CD4-positive, alpha-beta T cell (primary cell): ENCODE data around the gene PRDM16. TPM values are rescaled to one million over a fixed set of nuclear protein-coding genes. Genes with fewer than 3 reads are reported as not detected.

Experiments
- ATAC-seq: fragments of 200-7000 bp; cut with Tn5 transposase; one replicate; pipeline ENCODE4 v1.10.0; 2022; ENCODE audit warnings: mild to moderate bottlenecking; ENCODE audit not compliant: poor library complexity
- CTCF ChIA-PET: fragments of 350-600 bp; sonication (Branson Sonifier 250); formaldehyde crosslinking; loops from one replicate; lab custom pipeline; 2021; ENCODE audit warnings: antibody characterized with exemption, inconsistent platforms; lab: Charles Lee
- POLR2A ChIA-PET: fragments of 350-600 bp; sonication (Branson Sonifier 250); formaldehyde crosslinking; loops from one replicate; lab custom pipeline; 2021; ENCODE audit warnings: antibody characterized with exemption, inconsistent platforms; lab: Charles Lee
- DNase-seq, 14 experiments: peaks; one replicate each; pipeline ENCODE4 v3.0.0-alpha.2; 2013 to 2020; ENCODE audit warnings: mixed read lengths in 2 of 14
- H3K27ac ChIP-seq, 2 donors: one replicate each; pipeline versions ENCODE4 v1.5.1 to v1.7.0; 2013; ENCODE audit warnings: low read length in 2 of 2, low read depth in 1 of 2, mild to moderate bottlenecking in 1 of 2
- H3K27me3 ChIP-seq, 2 experiments: 1 replicate in 1 of 2; 2 replicates in 1 of 2; pipeline versions ENCODE4 v1.6.1 to v1.7.0; 2013; ENCODE audit warnings: low read length in 2 of 2, control low read depth in 1 of 2, mild to moderate bottlenecking in 1 of 2, moderate library complexity in 1 of 2; ENCODE audit not compliant: insufficient read depth in 2 of 2, control insufficient read depth in 1 of 2
- H3K36me3 ChIP-seq: one replicate; pipeline ENCODE4 v1.6.1; 2013; ENCODE audit warnings: low read length, control low read depth; ENCODE audit not compliant: insufficient read depth
- H3K4me1 ChIP-seq: one replicate; pipeline ENCODE4 v1.6.1; 2013; ENCODE audit warnings: low read length, control low read depth; ENCODE audit not compliant: insufficient read depth
- H3K4me3 ChIP-seq: one replicate; pipeline ENCODE4 v1.5.1; 2013; ENCODE audit warnings: mild to moderate bottlenecking, low read length, moderate library complexity
- H3K9me3 ChIP-seq, 2 experiments: 1 replicate in 1 of 2; 2 replicates in 1 of 2; pipeline versions ENCODE4 v1.6.1 to v1.7.0; 2013; ENCODE audit warnings: low read length in 2 of 2, mild to moderate bottlenecking in 2 of 2, control low read depth in 1 of 2, moderate library complexity in 1 of 2; ENCODE audit not compliant: control insufficient read depth in 1 of 2, insufficient read depth in 1 of 2
- H3K27ac Mint-ChIP-seq: one replicate; pipeline ENCODE4 v1.8.0; 2020; ENCODE audit warnings: mixed read lengths
- H3K27me3 Mint-ChIP-seq: one replicate; pipeline ENCODE4 v1.8.0; 2021; ENCODE audit warnings: mixed read lengths
- H3K36me3 Mint-ChIP-seq: one replicate; pipeline ENCODE4 v1.8.0; 2021; ENCODE audit warnings: low read depth, mixed read lengths
- H3K4me1 Mint-ChIP-seq: one replicate; pipeline ENCODE4 v1.8.0; 2021; ENCODE audit warnings: low read depth, mixed read lengths
- H3K4me3 Mint-ChIP-seq: one replicate; pipeline ENCODE4 v1.8.0; 2020; ENCODE audit warnings: mild to moderate bottlenecking, mixed read lengths
- H3K9me3 Mint-ChIP-seq: one replicate; pipeline ENCODE4 v1.8.0; 2020; ENCODE audit warnings: mixed read lengths
- CTCF ChIP-seq: fragments of 200-600 bp; IDR thresholded peaks from one replicate; pipeline ENCODE4 v1.8.0; 2022; ENCODE audit warnings: antibody characterized with exemption, mild to moderate bottlenecking
- intact Hi-C, 2 experiments: fragments of 100-400 bp; cut with DNase I in 1 of 2; cut with micrococcal nuclease in 1 of 2; formaldehyde crosslinking; loops; one replicate each; pipeline versions ENCODE4 v1.15.1 to v1.9.0; 2023 to 2025; cut with DNase I, micrococcal nuclease
- total RNA-seq, 174 experiments: library from RNA in 2 of 174; stranded (reverse) in 2 of 174; gene quantifications; one replicate each; pipeline ENCODE4 v1.2.3 and lab custom pipeline; 2021 to 2026

Gene PRDM16
- total RNA-seq, 2 experiments from 2014 or later: not detected

- CTCF ChIA-PET: no interaction called here
- Mint-ChIP-seq H3K27ac (no peak overlapping the region), H3K4me1 (no peaks in the 10 kb centered on the region), H3K4me3 (no peak overlapping the region), H3K9me3 (no peaks in the 10 kb centered on the region), H3K27me3 (no peaks in the 10 kb centered on the region), H3K36me3 (no peaks in the 10 kb centered on the region)
- H3K27ac ChIP-seq: no peak overlapping the region
- intact Hi-C loops: no loop called here
- no peak for TF ChIP-seq CTCF
- ATAC-seq (no peak), DNase-seq (no peak)
- POLR2A ChIA-PET: no interaction called here
- peaks cover 0 to 2% of the 10 kb centered on the region in 2 experiments for H3K27me3 ChIP-seq
- no peaks in the 10 kb centered on the region for H3K36me3 ChIP-seq
- peaks cover 0 to 5% of the 10 kb centered on the region in 2 experiments for H3K9me3 ChIP-seq
- H3K4me3 ChIP-seq: no peak overlapping the region
- H3K4me1 ChIP-seq: no peaks in the 10 kb centered on the region
Measured at GRCh38 chr1:3124246-3124645, 55.2 kb downstream of the PRDM16 start.

- no peak overlapping the region for H3K4me3 Mint-ChIP-seq
- no peaks in the 10 kb centered on the region for H3K27me3 Mint-ChIP-seq
- CTCF ChIA-PET: no interaction called here
- no peak overlapping the region for H3K27ac Mint-ChIP-seq
- ATAC-seq: no peak
- POLR2A ChIA-PET: no interaction called here
- no peaks in the 10 kb centered on the region for H3K36me3 ChIP-seq
- no peak overlapping the region for H3K27ac ChIP-seq
- no peaks in the 10 kb centered on the region for H3K4me1 Mint-ChIP-seq
- DNase-seq: no peak
- H3K4me3 ChIP-seq: no peak overlapping the region
- H3K9me3 ChIP-seq: peaks cover 0 to 5% of the 10 kb centered on the region in 2 experiments
- H3K27me3 ChIP-seq: peaks cover 0 to 2% of the 10 kb centered on the region in 2 experiments
- no peaks in the 10 kb centered on the region for H3K4me1 ChIP-seq
- intact Hi-C loops: no loop called here
- no peaks in the 10 kb centered on the region for H3K36me3 Mint-ChIP-seq
- no peaks in the 10 kb centered on the region for H3K9me3 Mint-ChIP-seq
- no peak for TF ChIP-seq CTCF
Measured at GRCh38 chr1:3125078-3125477, 56.1 kb downstream of the PRDM16 start.

GRCh38 chr1:3125546-3126368 is 56.8 kb downstream of the PRDM16 start:
- Mint-ChIP-seq H3K9me3 (no peaks in the 10 kb centered on the region), H3K27ac (no peak overlapping the region), H3K4me1 (no peaks in the 10 kb centered on the region), H3K27me3 (no peaks in the 10 kb centered on the region), H3K4me3 (no peak overlapping the region), H3K36me3 (no peaks in the 10 kb centered on the region)
- no peak for TF ChIP-seq CTCF
- Histone ChIP-seq H3K9me3 (peaks cover 0 to 5% of the 10 kb centered on the region in 2 experiments), H3K4me1 (no peaks in the 10 kb centered on the region), H3K4me3 (no peak overlapping the region), H3K36me3 (no peaks in the 10 kb centered on the region), H3K27ac (no peak overlapping the region), H3K27me3 (peaks cover 0 to 2% of the 10 kb centered on the region in 2 experiments)
- DNase-seq (no peak), ATAC-seq (no peak)
- intact Hi-C loops: no loop called here
- ChIA-PET CTCF (no interaction called here), POLR2A (no interaction called here)
